ENCODE measurements around the gene DNAAF3.

The DNAAF3 gene

GRCh38 chr19:55197528-55197927 lies 31.1 kb upstream of the DNAAF3 start:
- Histone ChIP-seq H3K9me3 (ENCODE audit: control insufficient read depth, low read length) (no peaks in the 10 kb centered on the region), H3K27ac (ENCODE audit: insufficient read depth, low read length, poor library complexity, severe bottlenecking) (no peak overlapping the region), H3K36me3 (ENCODE audit: control insufficient read depth, insufficient read depth, low read length) (no peaks in the 10 kb centered on the region), H3K4me1 (ENCODE audit: control insufficient read depth, insufficient read depth, low read length, poor library complexity, severe bottlenecking) (no peaks in the 10 kb centered on the region), H3K27me3 (replicated peaks; ENCODE audit: control insufficient read depth, insufficient read depth, low read length, poor library complexity, severe bottlenecking) (no peaks in the 10 kb centered on the region), H3K4me3 (ENCODE audit: insufficient read depth, low read depth, low read length, poor library complexity, severe bottlenecking) (no peak overlapping the region)
- no peak for DNase-seq

- no peaks in the 10 kb centered on the region for H3K9me3 ChIP-seq (ENCODE audit: control insufficient read depth, low read length)
- H3K27ac ChIP-seq (ENCODE audit: insufficient read depth, low read length, poor library complexity, severe bottlenecking) = no peak overlapping the region
- no peak overlapping the region for H3K4me3 ChIP-seq (ENCODE audit: insufficient read depth, low read depth, low read length, poor library complexity, severe bottlenecking)
- H3K27me3 ChIP-seq (replicated peaks; ENCODE audit: control insufficient read depth, insufficient read depth, low read length, poor library complexity, severe bottlenecking) = no peaks in the 10 kb centered on the region
- no peaks in the 10 kb centered on the region for H3K4me1 ChIP-seq (ENCODE audit: control insufficient read depth, insufficient read depth, low read length, poor library complexity, severe bottlenecking)
- no peak for DNase-seq
- H3K36me3 ChIP-seq (ENCODE audit: control insufficient read depth, insufficient read depth, low read length) = no peaks in the 10 kb centered on the region
Measured at GRCh38 chr19:55196803-55197202, 30.4 kb upstream of the DNAAF3 start.

- Histone ChIP-seq H3K27me3 (replicated peaks; ENCODE audit: control insufficient read depth, insufficient read depth, low read length, poor library complexity, severe bottlenecking) (no peaks in the 10 kb centered on the region), H3K9me3 (ENCODE audit: control insufficient read depth, low read length) (no peaks in the 10 kb centered on the region), H3K4me1 (ENCODE audit: control insufficient read depth, insufficient read depth, low read length, poor library complexity, severe bottlenecking) (no peaks in the 10 kb centered on the region), H3K4me3 (ENCODE audit: insufficient read depth, low read depth, low read length, poor library complexity, severe bottlenecking) (no peak overlapping the region), H3K27ac (ENCODE audit: insufficient read depth, low read length, poor library complexity, severe bottlenecking) (no peak overlapping the region), H3K36me3 (ENCODE audit: control insufficient read depth, insufficient read depth, low read length) (no peaks in the 10 kb centered on the region)
- no peak for DNase-seq
Measured at GRCh38 chr19:55193481-55193880, 27.1 kb upstream of the DNAAF3 start.

- Histone ChIP-seq H3K9me3 (ENCODE audit: control insufficient read depth, low read length) (no peaks in the 10 kb centered on the region), H3K4me3 (ENCODE audit: insufficient read depth, low read depth, low read length, poor library complexity, severe bottlenecking) (no peak overlapping the region), H3K4me1 (ENCODE audit: control insufficient read depth, insufficient read depth, low read length, poor library complexity, severe bottlenecking) (no peaks in the 10 kb centered on the region), H3K36me3 (ENCODE audit: control insufficient read depth, insufficient read depth, low read length) (no peaks in the 10 kb centered on the region), H3K27ac (ENCODE audit: insufficient read depth, low read length, poor library complexity, severe bottlenecking) (no peak overlapping the region), H3K27me3 (replicated peaks; ENCODE audit: control insufficient read depth, insufficient read depth, low read length, poor library complexity, severe bottlenecking) (no peaks in the 10 kb centered on the region)
- no peak for DNase-seq
Measured at GRCh38 chr19:55189403-55189835, 23.0 kb upstream of the DNAAF3 start.

- Histone ChIP-seq H3K27me3 (replicated peaks; ENCODE audit: control insufficient read depth, insufficient read depth, low read length, poor library complexity, severe bottlenecking) (no peaks in the 10 kb centered on the region), H3K4me1 (ENCODE audit: control insufficient read depth, insufficient read depth, low read length, poor library complexity, severe bottlenecking) (no peaks in the 10 kb centered on the region), H3K4me3 (ENCODE audit: insufficient read depth, low read depth, low read length, poor library complexity, severe bottlenecking) (no peak overlapping the region), H3K36me3 (ENCODE audit: control insufficient read depth, insufficient read depth, low read length) (no peaks in the 10 kb centered on the region), H3K9me3 (ENCODE audit: control insufficient read depth, low read length) (no peaks in the 10 kb centered on the region), H3K27ac (ENCODE audit: insufficient read depth, low read length, poor library complexity, severe bottlenecking) (no peak overlapping the region)
- no peak for DNase-seq
Measured at GRCh38 chr19:55188625-55189024, 22.2 kb upstream of the DNAAF3 start.

GRCh38 chr19:55186080-55186479 lies 19.7 kb upstream of the DNAAF3 start:
- DNase-seq = no peak
- Histone ChIP-seq H3K4me3 (ENCODE audit: insufficient read depth, low read depth, low read length, poor library complexity, severe bottlenecking) (no peak overlapping the region), H3K36me3 (ENCODE audit: control insufficient read depth, insufficient read depth, low read length) (no peaks in the 10 kb centered on the region), H3K27me3 (replicated peaks; ENCODE audit: control insufficient read depth, insufficient read depth, low read length, poor library complexity, severe bottlenecking) (no peaks in the 10 kb centered on the region), H3K4me1 (ENCODE audit: control insufficient read depth, insufficient read depth, low read length, poor library complexity, severe bottlenecking) (no peaks in the 10 kb centered on the region), H3K9me3 (ENCODE audit: control insufficient read depth, low read length) (no peaks in the 10 kb centered on the region), H3K27ac (ENCODE audit: insufficient read depth, low read length, poor library complexity, severe bottlenecking) (no peak overlapping the region)

- Histone ChIP-seq H3K36me3 (ENCODE audit: control insufficient read depth, insufficient read depth, low read length) (no peaks in the 10 kb centered on the region), H3K27me3 (replicated peaks; ENCODE audit: control insufficient read depth, insufficient read depth, low read length, poor library complexity, severe bottlenecking) (peaks cover 29% of the 10 kb centered on the region), H3K27ac (ENCODE audit: insufficient read depth, low read length, poor library complexity, severe bottlenecking) (no peak overlapping the region), H3K9me3 (ENCODE audit: control insufficient read depth, low read length) (no peaks in the 10 kb centered on the region), H3K4me1 (ENCODE audit: control insufficient read depth, insufficient read depth, low read length, poor library complexity, severe bottlenecking) (peaks cover 20% of the 10 kb centered on the region), H3K4me3 (ENCODE audit: insufficient read depth, low read depth, low read length, poor library complexity, severe bottlenecking) (no peak overlapping the region)
- DNase-seq = no peak
Measured at GRCh38 chr19:55181740-55182139, 15.3 kb upstream of the DNAAF3 start.

GRCh38 chr19:55179606-55180484 lies 13.4 kb upstream of the DNAAF3 start, which contains the start of gene SYT5:
Gene SYT5 (minus strand): TSS chr19:55180289. CDS start chr19:55179041, 1,248 bp downstream.
- Histone ChIP-seq H3K4me1 (ENCODE audit: control insufficient read depth, insufficient read depth, low read length, poor library complexity, severe bottlenecking) (peaks cover 20% of the 10 kb centered on the region), H3K9me3 (ENCODE audit: control insufficient read depth, low read length) (no peaks in the 10 kb centered on the region), H3K4me3 (ENCODE audit: insufficient read depth, low read depth, low read length, poor library complexity, severe bottlenecking) (peak within 1 kb of the TSS; percentile 44), H3K27me3 (replicated peaks; ENCODE audit: control insufficient read depth, insufficient read depth, low read length, poor library complexity, severe bottlenecking) (peaks cover 37% of the 10 kb centered on the region), H3K27ac (ENCODE audit: insufficient read depth, low read length, poor library complexity, severe bottlenecking) (peak within 1 kb of the TSS; percentile 36), H3K36me3 (ENCODE audit: control insufficient read depth, insufficient read depth, low read length) (no peaks in the 10 kb centered on the region)
- peak in 2 of 3 donors; percentile 27 to 33 for DNase-seq

GRCh38 chr19:55178781-55179599 lies 12.6 kb upstream of the DNAAF3 start:
- H3K9me3 ChIP-seq (ENCODE audit: control insufficient read depth, low read length) = no peaks in the 10 kb centered on the region
- peak; percentile 92 to 95 (median 94) for DNase-seq
- H3K4me3 ChIP-seq (ENCODE audit: insufficient read depth, low read depth, low read length, poor library complexity, severe bottlenecking) = peak overlapping the region; percentile 44
- H3K27ac ChIP-seq (ENCODE audit: insufficient read depth, low read length, poor library complexity, severe bottlenecking) = peak overlapping the region; percentile 36
- peaks cover 46% of the 10 kb centered on the region for H3K27me3 ChIP-seq (replicated peaks; ENCODE audit: control insufficient read depth, insufficient read depth, low read length, poor library complexity, severe bottlenecking)
- H3K36me3 ChIP-seq (ENCODE audit: control insufficient read depth, insufficient read depth, low read length) = no peaks in the 10 kb centered on the region
- H3K4me1 ChIP-seq (ENCODE audit: control insufficient read depth, insufficient read depth, low read length, poor library complexity, severe bottlenecking) = peaks cover 25% of the 10 kb centered on the region

- peaks cover 55% of the 10 kb centered on the region for H3K27me3 ChIP-seq (replicated peaks; ENCODE audit: control insufficient read depth, insufficient read depth, low read length, poor library complexity, severe bottlenecking)
- peaks cover 32% of the 10 kb centered on the region for H3K4me1 ChIP-seq (ENCODE audit: control insufficient read depth, insufficient read depth, low read length, poor library complexity, severe bottlenecking)
- H3K4me3 ChIP-seq (ENCODE audit: insufficient read depth, low read depth, low read length, poor library complexity, severe bottlenecking) = no peak overlapping the region
- no peak for DNase-seq
- no peak overlapping the region for H3K27ac ChIP-seq (ENCODE audit: insufficient read depth, low read length, poor library complexity, severe bottlenecking)
- no peaks in the 10 kb centered on the region for H3K36me3 ChIP-seq (ENCODE audit: control insufficient read depth, insufficient read depth, low read length)
- no peaks in the 10 kb centered on the region for H3K9me3 ChIP-seq (ENCODE audit: control insufficient read depth, low read length)
Measured at GRCh38 chr19:55176076-55176475, 9.7 kb upstream of the DNAAF3 start.

Data from effector memory CD4-positive, alpha-beta T cell (primary cell).